ENCODE results near the gene PTPRG. TPM values are rescaled to one million over a fixed set of nuclear protein-coding genes. Genes with fewer than 3 reads are reported as not detected.
"Not testable (repeated sequence)": the region's sequence is repeated elsewhere in the genome, so short reads cannot be mapped to it uniquely, and the experiment has no call there.

PTPRG gene
- total RNA-seq, 6 experiments from 2014 or later, result 11.7 to 27.8 (median 14.7) TPM

DNA sequence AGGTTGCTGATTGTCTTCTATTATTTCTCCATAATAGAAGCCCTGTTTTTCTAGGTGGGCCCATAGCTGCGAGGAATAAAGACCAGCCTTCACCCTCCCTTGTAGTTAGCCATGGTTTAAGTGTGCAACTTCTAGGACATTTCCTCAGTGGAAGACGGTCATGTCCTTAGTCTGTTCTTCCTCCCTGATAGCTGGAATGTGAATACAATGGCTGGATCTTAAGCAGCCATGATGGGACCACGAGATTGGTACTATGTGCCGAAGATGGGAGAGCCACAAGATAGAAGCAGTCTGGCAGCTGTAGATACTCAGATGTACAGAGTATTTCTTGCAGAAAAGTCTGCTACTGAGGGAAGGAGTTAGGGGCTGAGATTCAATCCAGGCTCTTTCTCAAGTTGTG is 152.9 kb downstream of the PTPRG start:
- Histone ChIP-seq H3K4me3 (no peak overlapping the region), H3K36me3 (no peaks in the 10 kb centered on the region), H3K4me1 (peaks cover 0 to 4% (median 0%) of the 10 kb centered on the region in 4 donors), H3K9me3 (no peaks in the 10 kb centered on the region), H3K27ac (no peak overlapping the region), H3K27me3 (no peaks in the 10 kb centered on the region)
- 100% methylated on average over 4 of the region's 4 CpGs for WGBS (ENCODE audit: insufficient coverage, low coverage, low lambda C conversion rate, missing lambda C conversion rate)
- ATAC-seq (no peak), DNase-seq (no peak)
- intact Hi-C loops (cut with DNase I), result no loop called here
- TF ChIP-seq CTCF (IDR thresholded peaks at IDR 0.05) (no peak), POLR2A (IDR thresholded peaks at IDR 0.05) (no peak)

- intact Hi-C loops (cut with DNase I), result no loop called here
- Histone ChIP-seq H3K27me3 (no peaks in the 10 kb centered on the region), H3K4me1 (peaks cover 0 to 4% (median 0%) of the 10 kb centered on the region in 4 donors), H3K27ac (no peak overlapping the region), H3K9me3 (no peaks in the 10 kb centered on the region), H3K4me3 (no peak overlapping the region), H3K36me3 (no peaks in the 10 kb centered on the region)
- WGBS (ENCODE audit: insufficient coverage, low coverage, low lambda C conversion rate, missing lambda C conversion rate), result 86% methylated on average over 4 of the region's 4 CpGs
- no peak for ATAC-seq
- no peak for DNase-seq
- TF ChIP-seq CTCF (IDR thresholded peaks at IDR 0.05) (no peak), POLR2A (IDR thresholded peaks at IDR 0.05) (no peak)
Observed at GRCh38 chr3:61715886-61716527, 154.6 kb downstream of the PTPRG start.

DNA sequence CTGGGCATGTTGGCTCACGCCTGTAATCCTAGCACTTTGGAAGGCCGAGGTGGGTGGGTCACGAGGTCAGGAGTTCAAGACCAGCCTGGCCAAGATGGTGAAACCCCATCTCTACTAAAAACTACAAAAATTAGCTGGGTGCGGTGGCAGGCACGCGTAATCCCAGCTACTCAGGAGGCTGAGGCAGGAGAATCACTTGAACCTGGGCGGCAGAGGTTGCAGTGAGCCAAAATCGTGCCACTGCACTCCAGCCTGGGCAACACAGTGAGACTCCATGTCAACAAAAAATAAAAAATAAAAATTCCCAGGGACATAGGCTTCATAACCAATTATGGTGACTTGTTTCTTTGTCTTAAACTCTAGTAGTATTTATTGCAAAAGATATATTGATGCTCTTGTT is 155.3 kb downstream of the PTPRG start:
- H3K4me1 ChIP-seq; H3K36me3 ChIP-seq; H3K27me3 ChIP-seq; intact Hi-C loops (cut with DNase I); H3K9me3 ChIP-seq; H3K4me3 ChIP-seq; ATAC-seq; H3K27ac ChIP-seq; DNase-seq: not testable (repeated sequence)
- 82% methylated on average over 7 of the region's 8 CpGs for WGBS (ENCODE audit: insufficient coverage, low coverage, low lambda C conversion rate, missing lambda C conversion rate)

- peak in 1 of 4 donors; percentile 17 for ATAC-seq
- no peak for TF ChIP-seq CTCF (IDR thresholded peaks at IDR 0.05)
- TF ChIP-seq POLR2A (IDR thresholded peaks at IDR 0.05), result no peak
Observed at GRCh38 chr3:61718565-61718964, 157.2 kb downstream of the PTPRG start.

DNA sequence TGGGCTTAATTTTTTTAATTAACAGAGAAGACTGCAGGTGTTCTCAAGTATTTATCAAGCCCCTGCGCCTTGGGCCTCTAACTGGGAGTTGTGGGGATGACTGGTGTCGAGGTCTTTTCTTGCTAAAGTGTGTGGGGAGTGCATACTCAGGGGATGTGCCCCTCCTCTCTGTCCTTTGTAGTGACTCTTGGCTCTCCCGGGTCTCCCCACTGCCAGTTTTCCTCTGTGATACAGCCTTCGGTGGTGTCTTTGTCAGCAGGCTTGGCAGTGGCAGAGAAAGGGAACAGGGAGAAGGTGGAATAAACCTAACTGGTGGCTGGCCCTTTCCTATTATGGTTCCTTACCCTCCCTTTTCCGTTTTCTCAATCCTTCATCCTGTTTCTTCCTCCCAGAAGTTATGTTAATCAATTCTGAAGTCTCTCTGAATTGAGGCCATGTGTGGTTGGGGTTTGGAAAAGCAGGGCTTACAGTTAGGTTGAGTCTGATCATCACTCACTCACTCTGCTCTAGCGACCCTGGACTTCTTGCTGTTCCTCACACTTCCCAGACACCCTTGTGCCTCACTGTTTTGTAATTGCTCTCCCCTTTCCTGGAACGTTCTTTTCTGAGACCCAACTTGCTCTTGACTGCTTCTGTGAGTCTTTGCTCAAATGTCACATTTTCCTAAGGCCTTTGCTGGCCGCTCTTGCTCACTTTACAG is 158.1 kb downstream of the PTPRG start:
- no peak for TF ChIP-seq CTCF (IDR thresholded peaks at IDR 0.05)
- no peak for TF ChIP-seq POLR2A (IDR thresholded peaks at IDR 0.05)
- Histone ChIP-seq H3K36me3 (no peaks in the 10 kb centered on the region), H3K4me3 (no peak overlapping the region), H3K4me1 (peaks cover 0 to 8% (median 0%) of the 10 kb centered on the region in 4 donors), H3K9me3 (no peaks in the 10 kb centered on the region), H3K27ac (no peak overlapping the region), H3K27me3 (no peaks in the 10 kb centered on the region)
- ATAC-seq, result no peak
- WGBS (ENCODE audit: insufficient coverage, low coverage, low lambda C conversion rate, missing lambda C conversion rate), result 65% methylated on average over 8 of the region's 8 CpGs
- DNase-seq, result no peak
- intact Hi-C loops (cut with DNase I), result no loop called here

More at GRCh38 chr3:61718565-61718964, 157.2 kb downstream of the PTPRG start:
- 22% methylated on average over 3 of the region's 3 CpGs for WGBS (ENCODE audit: insufficient coverage, low coverage, low lambda C conversion rate, missing lambda C conversion rate)
- DNase-seq, result no peak
- Histone ChIP-seq H3K4me1 (peaks cover 0 to 4% (median 0%) of the 10 kb centered on the region in 4 donors), H3K9me3 (no peaks in the 10 kb centered on the region), H3K36me3 (no peaks in the 10 kb centered on the region), H3K27me3 (no peaks in the 10 kb centered on the region), H3K4me3 (no peak overlapping the region), H3K27ac (no peak overlapping the region)
- intact Hi-C loops (cut with DNase I), result no loop called here

All from right lobe of liver (tissue), 6 donors.